ENCODE measurements around the gene CHEK1. TPM values are rescaled to one million over a fixed set of nuclear protein-coding genes. Genes with fewer than 3 reads are reported as not detected.
A peak's percentile ranks its signal among the peaks of the same experiment; 100 is the strongest.

The CHEK1 gene
- total and polyA plus RNA-seq, 9 donors, result 7.6 to 16.6 (median 9.6) TPM

DNA sequence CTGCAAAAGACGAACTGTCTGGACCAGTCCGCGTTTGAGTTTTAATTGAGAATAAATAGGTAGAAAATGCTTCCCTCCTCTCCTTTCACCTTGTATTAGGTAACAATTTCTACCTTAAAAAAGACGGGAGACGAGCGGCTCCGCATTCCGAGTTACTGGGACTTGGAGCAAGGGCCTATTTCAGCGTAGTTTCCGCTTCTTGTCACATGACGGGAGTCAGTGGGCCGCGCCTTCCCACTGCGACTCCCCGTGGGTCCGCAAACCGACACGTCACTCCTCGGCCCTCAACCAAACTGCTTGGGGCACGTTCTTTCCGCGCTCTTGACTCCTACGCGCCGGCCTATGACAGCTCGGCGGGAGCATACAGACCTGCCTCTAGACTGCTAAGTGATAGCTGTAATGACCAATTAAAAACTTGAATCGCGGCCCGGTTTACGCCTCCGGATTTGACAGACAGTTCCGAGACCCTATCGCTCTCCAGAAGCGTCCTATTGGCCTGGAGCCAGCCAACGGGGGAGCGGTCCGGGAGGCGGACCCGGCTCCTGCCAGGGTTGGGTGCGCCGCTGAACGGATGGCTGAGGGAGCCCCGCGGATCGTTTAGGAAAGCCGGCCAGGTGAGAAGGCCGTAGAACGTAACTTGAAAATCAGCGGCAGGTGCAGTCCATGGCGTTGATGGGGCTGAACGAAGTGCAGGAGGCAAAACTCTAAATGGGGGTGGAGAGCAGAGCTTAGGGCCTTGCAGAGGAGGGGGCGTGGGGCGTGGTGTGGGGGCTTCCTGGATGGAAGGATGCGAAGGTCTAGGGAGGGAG, 32.5 kb upstream of the CHEK1 start, which contains the start of gene STT3A:
Gene STT3A (plus strand): TSS at position 548 of the 809 bp plus-strand sequence. CDS start 3,064 bp downstream, outside the sequence.
- H3K27me3 ChIP-seq (ENCODE audit: control insufficient read depth, insufficient read depth, low read length), result no peaks in the 10 kb centered on the region
- DNase-seq, result peak; percentile 100
- WGBS (ENCODE audit: insufficient coverage), result under 1% methylated on average over 52 of the region's 55 CpGs
- H3K4me1 ChIP-seq (ENCODE audit: control insufficient read depth, insufficient read depth, low read length), result peaks cover 5% of the 10 kb centered on the region
- H3K36me3 ChIP-seq (ENCODE audit: control insufficient read depth, insufficient read depth, low read length), result peaks cover 12% of the 10 kb centered on the region
- H3K4me3 ChIP-seq (ENCODE audit: low read length), result peak within 1 kb of the TSS; percentile 75
- peak within 1 kb of the TSS; percentile 99 for H3K27ac ChIP-seq (ENCODE audit: low read length)
- H3K9me3 ChIP-seq (replicated peaks; ENCODE audit: control insufficient read depth, low read depth, low read length), result no peaks in the 10 kb centered on the region

DNA sequence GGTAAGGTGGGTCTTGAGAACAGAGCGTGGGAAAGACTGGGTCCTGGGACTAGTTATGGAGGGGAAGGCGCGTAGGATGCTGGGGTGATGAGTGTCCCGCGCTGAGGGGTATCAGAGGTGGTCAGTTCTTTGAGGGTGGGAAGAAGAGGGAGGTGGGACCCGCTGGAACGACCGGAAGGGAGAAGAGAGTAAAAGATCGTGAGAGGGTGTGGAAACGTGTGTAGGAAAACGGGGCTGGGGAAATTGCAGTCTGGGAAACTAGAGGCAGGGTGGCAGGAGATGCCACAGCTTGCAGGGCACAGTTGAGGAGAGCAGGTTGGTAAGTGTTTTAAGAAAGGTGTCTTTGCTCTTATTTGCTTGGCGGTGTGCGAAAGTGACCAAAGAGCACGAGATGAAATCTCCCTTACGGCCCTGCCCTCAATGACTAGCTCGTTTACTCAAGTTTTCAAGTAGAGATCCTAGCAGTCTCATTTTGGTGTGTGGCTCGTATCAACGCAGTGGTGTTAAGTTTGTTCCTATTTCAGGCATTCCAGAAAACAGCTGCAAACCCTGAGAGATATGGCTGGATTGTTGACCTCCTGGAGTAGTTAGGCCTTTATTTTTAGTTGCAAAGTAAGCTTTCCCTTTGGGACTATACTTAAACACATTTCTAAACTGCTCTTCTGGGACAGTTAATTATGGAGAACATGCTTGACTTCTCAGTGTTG, 31.7 kb upstream of the CHEK1 start:
- Histone ChIP-seq H3K4me1 (ENCODE audit: control insufficient read depth, insufficient read depth, low read length) (peaks cover 5% of the 10 kb centered on the region), H3K9me3 (replicated peaks; ENCODE audit: control insufficient read depth, low read depth, low read length) (no peaks in the 10 kb centered on the region), H3K4me3 (ENCODE audit: low read length) (peak overlapping the region; percentile 72), H3K36me3 (ENCODE audit: control insufficient read depth, insufficient read depth, low read length) (peaks cover 17% of the 10 kb centered on the region), H3K27ac (ENCODE audit: low read length) (peak overlapping the region; percentile 81), H3K27me3 (ENCODE audit: control insufficient read depth, insufficient read depth, low read length) (no peaks in the 10 kb centered on the region)
- under 1% methylated on average over 18 of the region's 18 CpGs for WGBS (ENCODE audit: insufficient coverage)
- peak; percentile 37 for DNase-seq

DNA sequence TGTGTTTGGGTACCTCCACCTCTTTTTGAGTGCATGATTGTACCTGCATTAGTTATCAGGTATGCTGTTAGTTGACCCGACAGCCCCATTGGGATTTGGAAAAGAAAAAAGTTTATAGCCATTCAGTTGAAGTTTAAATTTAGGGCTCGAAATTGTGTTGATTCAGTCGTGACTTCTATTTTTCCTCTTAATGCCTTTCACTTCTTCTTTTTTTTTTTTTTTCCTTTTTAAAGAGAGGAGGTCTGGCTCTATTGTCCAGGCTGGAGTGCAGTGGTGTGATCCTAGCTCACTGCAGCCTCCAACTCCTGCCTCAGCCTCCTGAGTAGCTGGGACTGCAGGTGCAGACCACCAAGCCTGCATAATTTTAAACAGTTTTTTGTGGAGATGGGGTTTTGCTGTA, 30.0 kb upstream of the CHEK1 start:
- Histone ChIP-seq H3K9me3 (replicated peaks; ENCODE audit: control insufficient read depth, low read depth, low read length) (no peaks in the 10 kb centered on the region), H3K4me1 (ENCODE audit: control insufficient read depth, insufficient read depth, low read length) (peaks cover 5% of the 10 kb centered on the region), H3K27me3 (ENCODE audit: control insufficient read depth, insufficient read depth, low read length) (no peaks in the 10 kb centered on the region), H3K4me3 (ENCODE audit: low read length) (no peak overlapping the region), H3K36me3 (ENCODE audit: control insufficient read depth, insufficient read depth, low read length) (peaks cover 26% of the 10 kb centered on the region), H3K27ac (ENCODE audit: low read length) (no peak overlapping the region)
- no CpG with 5 or more reads among the region's 3 CpGs for WGBS (ENCODE audit: insufficient coverage)
- no peak for DNase-seq

- no peaks in the 10 kb centered on the region for H3K27me3 ChIP-seq (ENCODE audit: control insufficient read depth, insufficient read depth, low read length)
- H3K4me1 ChIP-seq (ENCODE audit: control insufficient read depth, insufficient read depth, low read length), result no peaks in the 10 kb centered on the region
- H3K27ac ChIP-seq (ENCODE audit: low read length), result no peak overlapping the region
- no peak for DNase-seq
- no peak overlapping the region for H3K4me3 ChIP-seq (ENCODE audit: low read length)
- WGBS (ENCODE audit: insufficient coverage), result no CpG with 5 or more reads among the region's 2 CpGs
- peaks cover 71% of the 10 kb centered on the region for H3K36me3 ChIP-seq (ENCODE audit: control insufficient read depth, insufficient read depth, low read length)
- no peaks in the 10 kb centered on the region for H3K9me3 ChIP-seq (replicated peaks; ENCODE audit: control insufficient read depth, low read depth, low read length)
Measured at GRCh38 chr11:125600663-125601062, 24.3 kb upstream of the CHEK1 start.

GRCh38 chr11:125603207-125603606, 21.8 kb upstream of the CHEK1 start:
- Histone ChIP-seq H3K27me3 (ENCODE audit: control insufficient read depth, insufficient read depth, low read length) (no peaks in the 10 kb centered on the region), H3K4me1 (ENCODE audit: control insufficient read depth, insufficient read depth, low read length) (no peaks in the 10 kb centered on the region), H3K27ac (ENCODE audit: low read length) (no peak overlapping the region), H3K9me3 (replicated peaks; ENCODE audit: control insufficient read depth, low read depth, low read length) (no peaks in the 10 kb centered on the region), H3K36me3 (ENCODE audit: control insufficient read depth, insufficient read depth, low read length) (peaks cover 70% of the 10 kb centered on the region), H3K4me3 (ENCODE audit: low read length) (no peak overlapping the region)
- no CpG with 5 or more reads among the region's 3 CpGs for WGBS (ENCODE audit: insufficient coverage)
- DNase-seq, result no peak

DNA sequence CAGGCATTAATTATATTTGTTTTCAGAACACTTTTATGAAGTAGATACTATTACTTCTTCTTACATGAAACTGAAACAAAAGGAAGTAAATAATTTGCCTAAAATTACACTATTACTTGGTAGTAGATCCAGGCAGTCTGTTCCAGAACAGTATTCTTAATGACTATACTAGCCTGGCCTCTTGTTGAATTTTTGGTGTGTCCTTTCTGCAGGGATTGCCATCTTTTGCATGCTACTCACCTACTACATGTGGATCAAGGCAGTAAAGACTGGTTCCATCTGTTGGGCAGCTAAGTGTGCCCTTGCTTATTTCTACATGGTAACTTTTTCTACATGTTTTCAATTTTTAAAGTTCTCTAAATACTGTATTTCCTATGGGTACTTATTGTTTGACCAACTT, 19.5 kb upstream of the CHEK1 start:
- Histone ChIP-seq H3K4me3 (ENCODE audit: low read length) (no peak overlapping the region), H3K27ac (ENCODE audit: low read length) (no peak overlapping the region), H3K4me1 (ENCODE audit: control insufficient read depth, insufficient read depth, low read length) (no peaks in the 10 kb centered on the region), H3K36me3 (ENCODE audit: control insufficient read depth, insufficient read depth, low read length) (peaks cover 70% of the 10 kb centered on the region), H3K9me3 (replicated peaks; ENCODE audit: control insufficient read depth, low read depth, low read length) (no peaks in the 10 kb centered on the region), H3K27me3 (ENCODE audit: control insufficient read depth, insufficient read depth, low read length) (no peaks in the 10 kb centered on the region)
- no peak for DNase-seq

GRCh38 chr11:125609545-125609944, 15.4 kb upstream of the CHEK1 start:
- Histone ChIP-seq H3K27ac (ENCODE audit: low read length) (no peak overlapping the region), H3K9me3 (replicated peaks; ENCODE audit: control insufficient read depth, low read depth, low read length) (no peaks in the 10 kb centered on the region), H3K4me1 (ENCODE audit: control insufficient read depth, insufficient read depth, low read length) (no peaks in the 10 kb centered on the region), H3K36me3 (ENCODE audit: control insufficient read depth, insufficient read depth, low read length) (peaks cover 62% of the 10 kb centered on the region), H3K4me3 (ENCODE audit: low read length) (no peak overlapping the region), H3K27me3 (ENCODE audit: control insufficient read depth, insufficient read depth, low read length) (no peaks in the 10 kb centered on the region)
- DNase-seq, result no peak
- WGBS (ENCODE audit: insufficient coverage), result no CpG with 5 or more reads among the region's 7 CpGs

GRCh38 chr11:125618383-125618782, 6.6 kb upstream of the CHEK1 start:
- H3K9me3 ChIP-seq (replicated peaks; ENCODE audit: control insufficient read depth, low read depth, low read length), result no peaks in the 10 kb centered on the region
- no peak overlapping the region for H3K27ac ChIP-seq (ENCODE audit: low read length)
- no peaks in the 10 kb centered on the region for H3K27me3 ChIP-seq (ENCODE audit: control insufficient read depth, insufficient read depth, low read length)
- no CpG with 5 or more reads among the region's 4 CpGs for WGBS (ENCODE audit: insufficient coverage)
- H3K36me3 ChIP-seq (ENCODE audit: control insufficient read depth, insufficient read depth, low read length), result peaks cover 58% of the 10 kb centered on the region
- H3K4me1 ChIP-seq (ENCODE audit: control insufficient read depth, insufficient read depth, low read length), result no peaks in the 10 kb centered on the region
- no peak for DNase-seq
- H3K4me3 ChIP-seq (ENCODE audit: low read length), result no peak overlapping the region

DNA sequence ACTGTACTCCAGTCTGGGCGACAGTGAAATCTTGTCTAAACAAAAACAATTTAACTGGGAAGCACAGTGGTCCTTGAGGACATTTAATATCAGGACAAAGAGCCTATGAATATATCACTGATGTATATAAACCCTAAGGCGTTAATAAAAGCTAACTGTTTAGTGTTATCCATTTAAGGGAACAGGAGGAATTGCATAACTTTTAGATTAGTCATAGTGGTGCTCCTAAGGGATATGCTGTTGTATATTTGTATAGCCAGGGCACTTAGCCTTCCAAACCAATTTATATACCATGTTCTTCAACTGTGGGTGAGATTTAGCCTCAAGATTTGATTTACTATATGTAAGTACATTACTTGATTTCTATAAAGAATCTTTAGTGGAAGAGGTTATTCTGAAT, 3.0 kb upstream of the CHEK1 start:
- Histone ChIP-seq H3K4me3 (ENCODE audit: low read length) (no peak overlapping the region), H3K27ac (ENCODE audit: low read length) (no peak overlapping the region), H3K36me3 (ENCODE audit: control insufficient read depth, insufficient read depth, low read length) (peaks cover 36% of the 10 kb centered on the region), H3K9me3 (replicated peaks; ENCODE audit: control insufficient read depth, low read depth, low read length) (no peaks in the 10 kb centered on the region), H3K27me3 (ENCODE audit: control insufficient read depth, insufficient read depth, low read length) (no peaks in the 10 kb centered on the region), H3K4me1 (ENCODE audit: control insufficient read depth, insufficient read depth, low read length) (peaks cover 8% of the 10 kb centered on the region)
- no peak for DNase-seq
- no CpG with 5 or more reads among the region's 2 CpGs for WGBS (ENCODE audit: insufficient coverage)

- Histone ChIP-seq H3K4me3 (ENCODE audit: low read length) (no peak overlapping the region), H3K9me3 (replicated peaks; ENCODE audit: control insufficient read depth, low read depth, low read length) (no peaks in the 10 kb centered on the region), H3K27ac (ENCODE audit: low read length) (no peak overlapping the region), H3K4me1 (ENCODE audit: control insufficient read depth, insufficient read depth, low read length) (peaks cover 8% of the 10 kb centered on the region), H3K36me3 (ENCODE audit: control insufficient read depth, insufficient read depth, low read length) (peaks cover 33% of the 10 kb centered on the region), H3K27me3 (ENCODE audit: control insufficient read depth, insufficient read depth, low read length) (no peaks in the 10 kb centered on the region)
- WGBS (ENCODE audit: insufficient coverage), result no CpG with 5 or more reads among the region's 1 CpG
- no peak for DNase-seq
Measured at GRCh38 chr11:125623064-125623463, 1.9 kb upstream of the CHEK1 start.

Measured in muscle of leg (tissue), 11 donors.